Measurements from ENCODE around the gene ITGB2.

The ITGB2 gene

DNA sequence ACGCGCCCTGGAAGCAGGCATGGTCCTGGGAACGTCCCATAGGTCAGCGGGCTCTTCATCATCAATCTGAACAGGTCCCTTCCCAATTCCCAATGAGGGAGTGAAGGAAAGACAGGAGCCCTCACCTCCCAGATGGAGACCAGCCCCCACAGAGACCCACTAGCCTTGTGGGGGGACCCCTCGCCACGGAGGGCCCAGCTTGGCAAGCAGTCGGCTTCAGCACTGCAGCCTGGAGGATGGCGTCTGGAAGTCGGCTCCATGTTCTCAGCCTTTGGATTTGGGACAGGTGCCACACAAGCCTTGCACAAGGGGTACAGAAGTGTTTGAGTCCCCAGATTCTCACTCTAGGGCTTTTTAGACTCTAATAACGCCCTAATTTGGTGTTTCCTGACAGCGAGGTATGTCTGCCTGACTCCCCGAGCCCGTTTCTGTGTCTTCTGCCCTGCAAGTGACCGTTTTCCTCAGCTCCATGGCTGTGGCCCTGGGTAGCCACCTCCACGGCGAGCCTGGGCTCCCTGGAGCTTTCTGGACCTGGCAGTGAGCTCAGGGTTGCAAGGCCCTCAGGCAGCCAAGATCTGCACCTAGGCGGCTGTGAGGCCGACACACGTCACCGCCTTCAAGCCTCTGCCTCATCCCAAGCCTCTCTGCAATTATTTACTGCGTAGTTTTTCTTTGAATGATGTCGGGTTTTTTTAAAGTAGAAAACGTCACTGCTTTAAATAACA, 77.8 kb downstream of the ITGB2 start:
- H3K36me3 ChIP-seq (ENCODE audit: control insufficient read depth, low read length), result no peaks in the 10 kb centered on the region
- no peaks in the 10 kb centered on the region for H3F3A ChIP-seq (ENCODE audit: control insufficient read depth, insufficient read depth)
- no peaks in the 10 kb centered on the region for H3K9me3 ChIP-seq (ENCODE audit: control insufficient read depth, insufficient read depth, low read length)
- no peak overlapping the region for H3K4me2 ChIP-seq (ENCODE audit: low read length)
- peaks cover 24% of the 10 kb centered on the region for H3K27me3 ChIP-seq (ENCODE audit: control insufficient read depth, low read length)
- H3K79me2 ChIP-seq (ENCODE audit: control insufficient read depth, low read length), result no peaks in the 10 kb centered on the region
- peaks cover 14% of the 10 kb centered on the region for H3K4me1 ChIP-seq (ENCODE audit: control insufficient read depth, low read length)
- H3K9me2 ChIP-seq (replicated peaks; ENCODE audit: control insufficient read depth, low read length), result no peaks in the 10 kb centered on the region
- TF ChIP-seq EZH2phosphoT487 (IDR thresholded peaks at IDR 0.05; ENCODE audit: borderline replicate concordance, low read length), result no peak
- TF ChIP-seq, protein P1, sequence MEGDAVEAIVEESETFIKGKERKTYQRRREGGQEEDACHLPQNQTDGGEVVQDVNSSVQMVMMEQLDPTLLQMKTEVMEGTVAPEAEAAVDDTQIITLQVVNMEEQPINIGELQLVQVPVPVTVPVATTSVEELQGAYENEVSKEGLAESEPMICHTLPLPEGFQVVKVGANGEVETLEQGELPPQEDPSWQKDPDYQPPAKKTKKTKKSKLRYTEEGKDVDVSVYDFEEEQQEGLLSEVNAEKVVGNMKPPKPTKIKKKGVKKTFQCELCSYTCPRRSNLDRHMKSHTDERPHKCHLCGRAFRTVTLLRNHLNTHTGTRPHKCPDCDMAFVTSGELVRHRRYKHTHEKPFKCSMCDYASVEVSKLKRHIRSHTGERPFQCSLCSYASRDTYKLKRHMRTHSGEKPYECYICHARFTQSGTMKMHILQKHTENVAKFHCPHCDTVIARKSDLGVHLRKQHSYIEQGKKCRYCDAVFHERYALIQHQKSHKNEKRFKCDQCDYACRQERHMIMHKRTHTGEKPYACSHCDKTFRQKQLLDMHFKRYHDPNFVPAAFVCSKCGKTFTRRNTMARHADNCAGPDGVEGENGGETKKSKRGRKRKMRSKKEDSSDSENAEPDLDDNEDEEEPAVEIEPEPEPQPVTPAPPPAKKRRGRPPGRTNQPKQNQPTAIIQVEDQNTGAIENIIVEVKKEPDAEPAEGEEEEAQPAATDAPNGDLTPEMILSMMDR (IDR thresholded peaks at IDR 0.05; ENCODE audit: low read depth, low read length, poor library complexity, severe bottlenecking), result no peak
- no peak overlapping the region for H3K4me3 ChIP-seq (ENCODE audit: low read length)
- no peaks in the 10 kb centered on the region for H4K20me1 ChIP-seq (ENCODE audit: control insufficient read depth, insufficient read depth, low read depth, low read length)
- no peak overlapping the region for H3K27ac ChIP-seq (ENCODE audit: low read depth, low read length)

DNA sequence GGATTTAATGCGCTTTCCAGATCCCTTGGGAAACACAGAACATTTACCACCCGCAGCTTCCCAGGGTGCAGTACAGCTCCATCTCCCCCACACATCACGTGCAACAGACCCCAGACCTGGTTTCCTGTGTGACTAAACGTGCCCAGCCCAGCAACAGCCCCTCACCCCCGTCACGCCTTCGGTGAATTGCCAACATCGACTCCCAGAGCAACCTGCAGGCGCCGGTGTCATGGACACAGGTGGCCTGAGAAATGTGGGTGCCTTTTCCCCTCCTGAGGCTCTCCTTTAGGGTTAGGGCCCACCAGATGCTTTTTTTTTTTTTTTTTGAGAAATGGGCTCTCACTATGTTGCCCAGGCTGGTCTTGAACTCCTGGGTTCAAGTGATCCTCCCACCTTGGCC, 78.6 kb downstream of the ITGB2 start:
- no peaks in the 10 kb centered on the region for H3K9me2 ChIP-seq (replicated peaks; ENCODE audit: control insufficient read depth, low read length)
- H3K27ac ChIP-seq (ENCODE audit: low read depth, low read length), result no peak overlapping the region
- H3K9me3 ChIP-seq (ENCODE audit: control insufficient read depth, insufficient read depth, low read length), result no peaks in the 10 kb centered on the region
- H3K4me2 ChIP-seq (ENCODE audit: low read length), result no peak overlapping the region
- H3K4me3 ChIP-seq (ENCODE audit: low read length), result no peak overlapping the region
- no peak for TF ChIP-seq EZH2phosphoT487 (IDR thresholded peaks at IDR 0.05; ENCODE audit: borderline replicate concordance, low read length)
- TF ChIP-seq, protein P1 (IDR thresholded peaks at IDR 0.05; ENCODE audit: low read depth, low read length, poor library complexity, severe bottlenecking), result no peak
- H3K27me3 ChIP-seq (ENCODE audit: control insufficient read depth, low read length), result peaks cover 24% of the 10 kb centered on the region
- H3K36me3 ChIP-seq (ENCODE audit: control insufficient read depth, low read length), result no peaks in the 10 kb centered on the region
- no peaks in the 10 kb centered on the region for H3F3A ChIP-seq (ENCODE audit: control insufficient read depth, insufficient read depth)
- peaks cover 14% of the 10 kb centered on the region for H3K4me1 ChIP-seq (ENCODE audit: control insufficient read depth, low read length)
- no peaks in the 10 kb centered on the region for H3K79me2 ChIP-seq (ENCODE audit: control insufficient read depth, low read length)
- no peaks in the 10 kb centered on the region for H4K20me1 ChIP-seq (ENCODE audit: control insufficient read depth, insufficient read depth, low read depth, low read length)

DNA sequence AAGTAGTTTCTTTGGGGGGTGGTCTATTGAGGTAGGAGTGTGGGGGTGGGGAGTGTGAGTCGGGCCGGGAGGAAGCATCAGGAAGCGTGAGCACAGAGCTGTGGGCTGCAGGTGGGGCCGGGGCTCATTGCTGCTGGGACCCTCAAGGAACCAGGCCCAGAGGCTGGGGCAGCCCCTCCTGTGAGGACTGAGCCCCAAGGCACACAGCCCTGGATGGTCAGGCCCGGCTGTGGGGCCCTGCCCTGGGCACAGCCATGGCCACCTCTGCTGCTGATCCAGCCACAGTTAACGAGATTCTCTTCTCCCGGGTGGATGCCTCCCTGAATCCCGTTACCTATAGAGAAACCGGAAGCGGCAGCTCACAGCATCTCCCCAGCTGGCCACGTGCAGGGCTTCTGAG, 79.9 kb downstream of the ITGB2 start:
- no peaks in the 10 kb centered on the region for H3K36me3 ChIP-seq (ENCODE audit: control insufficient read depth, low read length)
- H3K27me3 ChIP-seq (ENCODE audit: control insufficient read depth, low read length), result peaks cover 16% of the 10 kb centered on the region
- H3K4me3 ChIP-seq (ENCODE audit: low read length), result no peak overlapping the region
- no peaks in the 10 kb centered on the region for H3K79me2 ChIP-seq (ENCODE audit: control insufficient read depth, low read length)
- no peaks in the 10 kb centered on the region for H3F3A ChIP-seq (ENCODE audit: control insufficient read depth, insufficient read depth)
- H3K9me3 ChIP-seq (ENCODE audit: control insufficient read depth, insufficient read depth, low read length), result no peaks in the 10 kb centered on the region
- no peaks in the 10 kb centered on the region for H4K20me1 ChIP-seq (ENCODE audit: control insufficient read depth, insufficient read depth, low read depth, low read length)
- H3K4me2 ChIP-seq (ENCODE audit: low read length), result no peak overlapping the region
- no peaks in the 10 kb centered on the region for H3K9me2 ChIP-seq (replicated peaks; ENCODE audit: control insufficient read depth, low read length)
- TF ChIP-seq, protein P1 (IDR thresholded peaks at IDR 0.05; ENCODE audit: low read depth, low read length, poor library complexity, severe bottlenecking), result no peak
- no peak for TF ChIP-seq EZH2phosphoT487 (IDR thresholded peaks at IDR 0.05; ENCODE audit: borderline replicate concordance, low read length)
- no peak overlapping the region for H3K27ac ChIP-seq (ENCODE audit: low read depth, low read length)
- peaks cover 4% of the 10 kb centered on the region for H3K4me1 ChIP-seq (ENCODE audit: control insufficient read depth, low read length)

Data from DOHH2 (cell line).